Keratinocyte (primary cell): ENCODE data around the gene TMEM218.

Experiments used
- CTCF ChIP-seq, 3 experiments: IDR thresholded peaks in 1 of 3; conservative IDR thresholded peaks in 1 of 3; optimal IDR thresholded peaks in 1 of 3; 2 replicates in 2 of 3; 3 replicates in 1 of 3; pipeline versions ENCODE3 to v1.5.1; 2011; ENCODE audit warnings: low read length in 3 of 3, mild to moderate bottlenecking in 3 of 3, moderate library complexity in 2 of 3, control low read depth in 1 of 3, inconsistent platforms in 1 of 3; ENCODE audit not compliant: insufficient read depth in 2 of 3; ENCODE audit errors: extremely low read depth in 1 of 3
- EZH2 ChIP-seq: IDR thresholded peaks from one replicate; pipeline ENCODE4 v1.6.1; 2012; ENCODE audit warnings: inconsistent platforms, mild to moderate bottlenecking, low read length, moderate library complexity

- TF ChIP-seq CTCF (optimal IDR thresholded peaks at IDR 0.05 in 1 of 3, IDR thresholded peaks at IDR 0.05 in 1 of 3, conservative IDR thresholded peaks at IDR 0.05 in 1 of 3; ENCODE audit: extremely low read depth in 1 of 3, insufficient read depth in 2 of 3, low read length in 3 of 3) (no peak), EZH2 (no peak)
These were observed 9.8 kb downstream of the TMEM218 start for GRCh38 chr11:125101596-125101995.
